ENCODE data around the gene ZNF540. TPM values are rescaled to one million over a fixed set of nuclear protein-coding genes. Genes with fewer than 3 reads are reported as not detected.

ZNF540 gene
- total RNA-seq, result 1 to 10 TPM; 1.8 to 9.7 (median 6.6) TPM

GRCh38 chr19:37594304-37594981, at the start of gene ZNF540, which contains the start of gene ZNF571:
Gene ZNF540, plus strand, starts transcription at chr19:37594876. Its CDS starts 3,572 bp downstream, at chr19:37598448.
Gene ZNF571, minus strand, starts transcription at chr19:37594792. Its CDS starts 8,116 bp downstream, at chr19:37586676.
- H3K27me3 ChIP-seq, result no peaks in the 10 kb centered on the region
- DNase-seq (ENCODE audit: low spot score in 2 of 2), result peak; percentile 92 to 95
- peak within 1 kb of the TSS; percentile 92 to 96 for H3K27ac ChIP-seq
- intact Hi-C loops (cut with DNase I; ENCODE audit: low total_unique reads), result no loop called here
- peak within 1 kb of the TSS; percentile 61 to 78 (median 66) for H3K4me3 ChIP-seq
- TF ChIP-seq CTCF (IDR thresholded peaks at IDR 0.05), result no peak
- TF ChIP-seq POLR2AphosphoS5 (IDR thresholded peaks at IDR 0.05), result peak; percentile 59 to 87 (median 65)
- peak; percentile 47 for TF ChIP-seq POLR2A (IDR thresholded peaks at IDR 0.05)
- H3K4me1 ChIP-seq, result no peaks in the 10 kb centered on the region
- H3K9me3 ChIP-seq, result peaks cover 12 to 43% of the 10 kb centered on the region in 2 donors
- peaks cover 12% of the 10 kb centered on the region for H3K36me3 ChIP-seq

- DNase-seq (ENCODE audit: low spot score in 2 of 2), result no peak
- TF ChIP-seq POLR2A (IDR thresholded peaks at IDR 0.05) (no peak), POLR2AphosphoS5 (IDR thresholded peaks at IDR 0.05) (no peak), CTCF (IDR thresholded peaks at IDR 0.05) (no peak)
- Histone ChIP-seq H3K27me3 (no peaks in the 10 kb centered on the region), H3K4me3 (peak overlapping the region in 2 of 3 donors; percentile 42 to 52), H3K36me3 (no peaks in the 10 kb centered on the region), H3K27ac (peak overlapping the region; percentile 19 to 55), H3K9me3 (peaks cover 0 to 87% of the 10 kb centered on the region in 2 donors), H3K4me1 (no peaks in the 10 kb centered on the region)
- intact Hi-C loops (cut with DNase I; ENCODE audit: low total_unique reads), result no loop called here
Observed at GRCh38 chr19:37551129-37551993, 43.3 kb upstream of the ZNF540 start.

GRCh38 chr19:37563518-37563917, 31.2 kb upstream of the ZNF540 start:
- intact Hi-C loops (cut with DNase I; ENCODE audit: low total_unique reads), result no loop called here
- TF ChIP-seq POLR2AphosphoS5 (IDR thresholded peaks at IDR 0.05) (no peak), POLR2A (IDR thresholded peaks at IDR 0.05) (no peak), CTCF (IDR thresholded peaks at IDR 0.05) (no peak)
- H3K27me3 ChIP-seq, result no peaks in the 10 kb centered on the region
- peaks cover 0 to 95% of the 10 kb centered on the region in 2 donors for H3K9me3 ChIP-seq
- no peak overlapping the region for H3K27ac ChIP-seq
- peaks cover 4% of the 10 kb centered on the region for H3K36me3 ChIP-seq
- no peak for DNase-seq (ENCODE audit: low spot score in 2 of 2)
- H3K4me1 ChIP-seq, result no peaks in the 10 kb centered on the region
- H3K4me3 ChIP-seq, result no peak overlapping the region

- no peak for DNase-seq (ENCODE audit: low spot score in 2 of 2)
- Histone ChIP-seq H3K27me3 (no peaks in the 10 kb centered on the region), H3K9me3 (peaks cover 0 to 99% of the 10 kb centered on the region in 2 donors), H3K4me1 (no peaks in the 10 kb centered on the region), H3K4me3 (no peak overlapping the region), H3K27ac (no peak overlapping the region), H3K36me3 (peaks cover 4% of the 10 kb centered on the region)
- intact Hi-C loops (cut with DNase I; ENCODE audit: low total_unique reads), result no loop called here
- TF ChIP-seq POLR2A (IDR thresholded peaks at IDR 0.05) (no peak), POLR2AphosphoS5 (IDR thresholded peaks at IDR 0.05) (no peak), CTCF (IDR thresholded peaks at IDR 0.05) (no peak)
Observed at GRCh38 chr19:37564624-37565369, 29.9 kb upstream of the ZNF540 start.

All from breast epithelium (tissue), 4 donors.